Right ventricle myocardium superior (tissue), 1 donor: ENCODE results near the gene BBX. TPM values are rescaled to one million over a fixed set of nuclear protein-coding genes. Genes with fewer than 3 reads are reported as not detected.

Experiments used
- ATAC-seq: fragments of 200-7000 bp; cut with Tn5 transposase; one replicate; pipeline ENCODE4 v1.9.1; 2020; ENCODE audit warnings: mild to moderate bottlenecking; ENCODE audit not compliant: poor library complexity
- DNase-seq: peaks from one replicate; pipeline ENCODE4 v3.0.0-alpha.2; 2020
- intact Hi-C: fragments of 100-400 bp; cut with DNase I; formaldehyde crosslinking; loops from one replicate; pipeline ENCODE4 v1.11.2; 2022
- total RNA-seq: library from RNA; stranded (reverse); fragmentation: NEBNext Ultra II Directional; extraction: Animal tissue kit (Norgen Biotek cat#: 25700); gene quantifications from one replicate; pipeline ENCODE4 v1.2.1, GENCODE V29; 2021
- donor health status: DM: no; HTN: yes; CAD: no; lungs with severe emphysema.

BBX gene
- total RNA-seq, 1 donor from 2014 or later, result 31.7 TPM

- ATAC-seq, result no peak
- intact Hi-C loops, result no loop called here
Observed at GRCh38 chr3:107837895-107838612, 315.3 kb downstream of the BBX start.

GRCh38 chr3:107841831-107842230, 319.1 kb downstream of the BBX start:
- no peak for ATAC-seq

More at GRCh38 chr3:107837895-107838612, 315.3 kb downstream of the BBX start:
- no peak for DNase-seq

GRCh38 chr3:107842940-107843339, 320.2 kb downstream of the BBX start:
- intact Hi-C loops, result no loop called here
- no peak for ATAC-seq

More at GRCh38 chr3:107841831-107842230, 319.1 kb downstream of the BBX start:
- DNase-seq, result no peak
- intact Hi-C loops, result no loop called here

GRCh38 chr3:107845380-107846278, 322.9 kb downstream of the BBX start:
- DNase-seq (no peak), ATAC-seq (no peak)
- intact Hi-C loops, result no loop called here

More at GRCh38 chr3:107842940-107843339, 320.2 kb downstream of the BBX start:
- DNase-seq, result no peak

GRCh38 chr3:107846279-107846852, 323.6 kb downstream of the BBX start:
- DNase-seq, result peak; percentile 79

GRCh38 chr3:107847791-107848190, 325.0 kb downstream of the BBX start:
- intact Hi-C loops, result no loop called here
- DNase-seq, result no peak
- ATAC-seq, result no peak

More at GRCh38 chr3:107846279-107846852, 323.6 kb downstream of the BBX start:
- intact Hi-C loops, result no loop called here
- peak; percentile 80 for ATAC-seq

- intact Hi-C loops, result no loop called here
- ATAC-seq, result no peak
- no peak for DNase-seq
Observed at GRCh38 chr3:107848351-107848915, 325.7 kb downstream of the BBX start.

GRCh38 chr3:107850681-107851080, 327.9 kb downstream of the BBX start:
- intact Hi-C loops, result no loop called here

GRCh38 chr3:107853821-107854220, 331.1 kb downstream of the BBX start:
- no peak for DNase-seq
- intact Hi-C loops, result no loop called here

More at GRCh38 chr3:107850681-107851080, 327.9 kb downstream of the BBX start:
- no peak for ATAC-seq
- no peak for DNase-seq

GRCh38 chr3:107854733-107855132, 332.0 kb downstream of the BBX start:
- no peak for ATAC-seq

More at GRCh38 chr3:107853821-107854220, 331.1 kb downstream of the BBX start:
- no peak for ATAC-seq

GRCh38 chr3:107855710-107856109, 332.9 kb downstream of the BBX start:
- intact Hi-C loops, result no loop called here
- peak; percentile 69 for ATAC-seq
- no peak for DNase-seq

More at GRCh38 chr3:107854733-107855132, 332.0 kb downstream of the BBX start:
- DNase-seq, result no peak
- intact Hi-C loops, result no loop called here

GRCh38 chr3:107857854-107858253, 335.1 kb downstream of the BBX start:
- DNase-seq (no peak), ATAC-seq (no peak)
- intact Hi-C loops, result no loop called here

GRCh38 chr3:107858876-107859275, 336.1 kb downstream of the BBX start:
- intact Hi-C loops, result no loop called here
- DNase-seq, result no peak
- ATAC-seq, result no peak

Other genes with a start within 250 kb of the BBX start
- gene CCDC54, start 145.5 kb upstream of the BBX start, total RNA-seq, result not detected